B cell (primary cell): ENCODE measurements around the gene SMOC1.
"Not testable (repeated sequence)": the region's sequence is repeated elsewhere in the genome, so short reads cannot be mapped to it uniquely, and the experiment has no call there.

ENCODE experiments used
- EZH2 ChIP-seq: IDR thresholded peaks from 2 replicates; pipeline ENCODE4 v1.6.1; 2012; ENCODE audit warnings: borderline replicate concordance, low read depth, mild to moderate bottlenecking, moderate library complexity, low read length; ENCODE audit not compliant: insufficient read depth, poor library complexity, severe bottlenecking
- TF ChIP-seq, protein P1 (sequence below): fragments of 200-600 bp; IDR thresholded peaks from one replicate; pipeline ENCODE4 v1.8.0; 2022; ENCODE audit warnings: antibody characterized with exemption, mild to moderate bottlenecking

DNA sequence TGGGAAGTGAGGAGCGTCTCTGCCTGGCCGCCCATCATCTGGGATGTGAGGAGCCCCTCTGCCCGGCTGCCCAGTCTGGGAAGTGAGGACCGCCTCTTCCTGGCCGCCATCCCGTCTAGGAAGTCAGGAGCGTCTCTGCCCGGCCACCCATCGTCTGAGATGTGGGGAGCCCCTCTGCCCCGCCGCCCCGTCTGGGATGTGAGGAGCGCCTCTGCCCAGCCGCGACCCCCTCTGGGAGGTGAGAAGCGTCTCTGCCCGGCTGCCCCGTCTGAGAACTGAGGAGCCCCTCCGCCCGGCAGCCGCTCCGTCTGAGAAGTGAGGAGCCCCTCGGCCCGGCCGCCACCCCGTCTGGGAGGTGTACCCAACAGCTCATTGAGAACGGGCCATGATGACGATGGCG, 23.8 kb downstream of the SMOC1 start:
- TF ChIP-seq, protein P1, sequence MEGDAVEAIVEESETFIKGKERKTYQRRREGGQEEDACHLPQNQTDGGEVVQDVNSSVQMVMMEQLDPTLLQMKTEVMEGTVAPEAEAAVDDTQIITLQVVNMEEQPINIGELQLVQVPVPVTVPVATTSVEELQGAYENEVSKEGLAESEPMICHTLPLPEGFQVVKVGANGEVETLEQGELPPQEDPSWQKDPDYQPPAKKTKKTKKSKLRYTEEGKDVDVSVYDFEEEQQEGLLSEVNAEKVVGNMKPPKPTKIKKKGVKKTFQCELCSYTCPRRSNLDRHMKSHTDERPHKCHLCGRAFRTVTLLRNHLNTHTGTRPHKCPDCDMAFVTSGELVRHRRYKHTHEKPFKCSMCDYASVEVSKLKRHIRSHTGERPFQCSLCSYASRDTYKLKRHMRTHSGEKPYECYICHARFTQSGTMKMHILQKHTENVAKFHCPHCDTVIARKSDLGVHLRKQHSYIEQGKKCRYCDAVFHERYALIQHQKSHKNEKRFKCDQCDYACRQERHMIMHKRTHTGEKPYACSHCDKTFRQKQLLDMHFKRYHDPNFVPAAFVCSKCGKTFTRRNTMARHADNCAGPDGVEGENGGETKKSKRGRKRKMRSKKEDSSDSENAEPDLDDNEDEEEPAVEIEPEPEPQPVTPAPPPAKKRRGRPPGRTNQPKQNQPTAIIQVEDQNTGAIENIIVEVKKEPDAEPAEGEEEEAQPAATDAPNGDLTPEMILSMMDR: not testable (repeated sequence)
- TF ChIP-seq EZH2: not testable (repeated sequence)
